22Rv1 (cell line): ENCODE measurements around the gene CDC42BPB.

Source experiments
- H3K27ac ChIP-seq: fragments of 450-650 bp; 2 replicates; pipeline ENCODE4 v1.5.1; 2017
- ZFX ChIP-seq: fragments of 450-650 bp; IDR thresholded peaks from 2 replicates; pipeline ENCODE4 v1.6.1; 2017; ENCODE audit warnings: antibody characterized with exemption, borderline replicate concordance
- TF ChIP-seq, protein P1 (sequence below): fragments of 450-650 bp; IDR thresholded peaks from 2 replicates; pipeline ENCODE4 v1.5.1; 2017; ENCODE audit warnings: mild to moderate bottlenecking

Gene CDC42BPB

GRCh38 chr14:102935756-102936155 is 121.6 kb downstream of the CDC42BPB start:
- no peak overlapping the region for H3K27ac ChIP-seq
- no peak for TF ChIP-seq ZFX
- TF ChIP-seq, protein P1, sequence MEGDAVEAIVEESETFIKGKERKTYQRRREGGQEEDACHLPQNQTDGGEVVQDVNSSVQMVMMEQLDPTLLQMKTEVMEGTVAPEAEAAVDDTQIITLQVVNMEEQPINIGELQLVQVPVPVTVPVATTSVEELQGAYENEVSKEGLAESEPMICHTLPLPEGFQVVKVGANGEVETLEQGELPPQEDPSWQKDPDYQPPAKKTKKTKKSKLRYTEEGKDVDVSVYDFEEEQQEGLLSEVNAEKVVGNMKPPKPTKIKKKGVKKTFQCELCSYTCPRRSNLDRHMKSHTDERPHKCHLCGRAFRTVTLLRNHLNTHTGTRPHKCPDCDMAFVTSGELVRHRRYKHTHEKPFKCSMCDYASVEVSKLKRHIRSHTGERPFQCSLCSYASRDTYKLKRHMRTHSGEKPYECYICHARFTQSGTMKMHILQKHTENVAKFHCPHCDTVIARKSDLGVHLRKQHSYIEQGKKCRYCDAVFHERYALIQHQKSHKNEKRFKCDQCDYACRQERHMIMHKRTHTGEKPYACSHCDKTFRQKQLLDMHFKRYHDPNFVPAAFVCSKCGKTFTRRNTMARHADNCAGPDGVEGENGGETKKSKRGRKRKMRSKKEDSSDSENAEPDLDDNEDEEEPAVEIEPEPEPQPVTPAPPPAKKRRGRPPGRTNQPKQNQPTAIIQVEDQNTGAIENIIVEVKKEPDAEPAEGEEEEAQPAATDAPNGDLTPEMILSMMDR, result no peak

DNA sequence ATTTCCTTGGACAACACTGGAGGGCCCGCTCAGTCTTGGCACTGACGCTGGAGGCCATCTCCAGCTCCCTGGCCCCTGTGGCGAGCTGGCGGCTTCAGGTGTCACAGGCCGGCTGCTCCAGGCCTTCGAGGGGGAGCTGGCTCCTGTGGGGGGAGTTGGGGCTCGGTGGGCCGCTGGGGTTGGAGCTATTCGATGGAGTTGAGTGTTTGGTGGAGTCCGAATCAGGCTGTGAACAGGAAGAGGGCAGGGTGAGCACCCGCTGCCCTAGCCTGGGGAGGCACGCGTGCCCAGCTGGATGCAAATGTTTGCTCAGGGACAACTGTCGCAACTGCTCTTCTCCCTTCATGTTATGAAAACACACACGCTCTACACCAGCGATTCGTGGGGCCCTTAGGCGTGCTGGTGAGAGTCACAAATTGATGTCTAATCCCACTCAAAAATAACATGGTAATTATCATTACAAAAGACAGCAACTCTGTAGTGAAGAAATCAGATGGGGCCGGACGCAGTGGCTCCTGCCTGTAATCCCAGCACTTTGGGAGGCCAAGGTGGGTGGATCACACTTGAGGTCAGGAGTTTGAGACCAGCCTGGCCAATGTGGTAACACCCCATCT is 123.6 kb downstream of the CDC42BPB start:
- no peak overlapping the region for H3K27ac ChIP-seq
- TF ChIP-seq, protein P1, result no peak
- no peak for TF ChIP-seq ZFX

GRCh38 chr14:102932484-102933248 is 124.7 kb downstream of the CDC42BPB start:
- H3K27ac ChIP-seq, result no peak overlapping the region
- TF ChIP-seq ZFX, result no peak
- TF ChIP-seq, protein P1, result no peak

GRCh38 chr14:102931580-102932285 is 125.6 kb downstream of the CDC42BPB start:
- no peak for TF ChIP-seq ZFX
- TF ChIP-seq, protein P1, result no peak
- no peak overlapping the region for H3K27ac ChIP-seq

GRCh38 chr14:102930753-102931579 is 126.4 kb downstream of the CDC42BPB start:
- H3K27ac ChIP-seq, result no peak overlapping the region
- TF ChIP-seq ZFX, result no peak
- TF ChIP-seq, protein P1, result no peak

- no peak for TF ChIP-seq ZFX
- TF ChIP-seq, protein P1, result peak; percentile 38
- H3K27ac ChIP-seq, result no peak overlapping the region
Measured at GRCh38 chr14:102930138-102930752, 127.1 kb downstream of the CDC42BPB start.
